Spleen (tissue), 11 donors: ENCODE data around the gene PEAR1. TPM values are rescaled to one million over a fixed set of nuclear protein-coding genes. Genes with fewer than 3 reads are reported as not detected.

ENCODE experiments used
- DNase-seq: peaks from one replicate; pipeline ENCODE4 v3.0.0-alpha.2; 2020
- H3K27ac ChIP-seq, 8 donors: fragments of 200-600 bp; sonication (generic) in 7 of 8; 1 replicate in 4 of 8; 2 replicates in 4 of 8; pipeline versions ENCODE4 v1.5.0 to v1.8.0; 2016 to 2021; ENCODE audit warnings: inconsistent platforms in 4 of 8, mild to moderate bottlenecking in 4 of 8, moderate library complexity in 1 of 8
- H3K27me3 ChIP-seq, 7 donors: fragments of 200-600 bp; sonication (generic) in 6 of 7; replicated peaks in 1 of 7; 1 replicate in 4 of 7; 2 replicates in 3 of 7; pipeline versions ENCODE4 v1.5.0 to v1.8.0; 2016 to 2021; ENCODE audit warnings: inconsistent platforms in 3 of 7, mild to moderate bottlenecking in 1 of 7
- H3K36me3 ChIP-seq, 6 donors: fragments of 200-600 bp; sonication (generic) in 5 of 6; 1 replicate in 4 of 6; 2 replicates in 2 of 6; pipeline versions ENCODE4 v1.5.0 to v1.8.0; 2016 to 2021; ENCODE audit warnings: inconsistent platforms in 2 of 6
- H3K4me1 ChIP-seq, 6 donors: fragments of 200-600 bp; sonication (generic) in 5 of 6; 1 replicate in 3 of 6; 2 replicates in 3 of 6; pipeline versions ENCODE4 v1.5.0 to v1.8.0; 2016 to 2021; ENCODE audit warnings: inconsistent platforms in 3 of 6
- H3K4me3 ChIP-seq, 8 donors: fragments of 200-600 bp; sonication (generic) in 7 of 8; 1 replicate in 4 of 8; 2 replicates in 4 of 8; pipeline versions ENCODE4 v1.5.0 to v1.8.0; 2016 to 2021; ENCODE audit warnings: inconsistent platforms in 4 of 8, mild to moderate bottlenecking in 4 of 8, moderate library complexity in 2 of 8
- H3K9me3 ChIP-seq, 8 donors: fragments of 200-600 bp; sonication (generic) in 7 of 8; 1 replicate in 4 of 8; 2 replicates in 4 of 8; pipeline versions ENCODE4 v1.5.0 to v1.8.0; 2016 to 2021; ENCODE audit warnings: inconsistent platforms in 4 of 8
- POLR2A ChIP-seq, 3 donors: fragments of 450-650 bp; IDR thresholded peaks; one replicate each; pipeline ENCODE4 v1.5.1; 2017; ENCODE audit warnings: antibody characterized with exemption in 3 of 3, mild to moderate bottlenecking in 1 of 3
- POLR2AphosphoS5 ChIP-seq, 3 donors: sonication (generic); formaldehyde crosslinking; IDR thresholded peaks; one replicate each; pipeline ENCODE4 v1.5.1; 2017; ENCODE audit warnings: antibody characterized with exemption in 3 of 3
- WGBS, 5 donors: extraction: QIAGEN DNeasy Blood & Tissue Kit in 3 of 5; methylation state at CpG; one replicate each; pipeline versions ENCODE4 v1.1.5 to v1.1.7; 2013 to 2018; 5-methylcytosine and 5-hydroxymethylcytosine counted together
- intact Hi-C: fragments of 100-400 bp; cut with DNase I; formaldehyde crosslinking; loops from one replicate; pipeline ENCODE4 v1.15.0; 2023; ENCODE audit warnings: low total_unique reads
- polyA plus RNA-seq, 3 donors: library from polyadenylated mRNA; stranded (reverse); fragments of 200-250 nt; gene quantifications; one replicate each; pipeline ENCODE4 v1.2.1, GENCODE V29; 2013
- total RNA-seq, 7 donors: library from RNA; depleted of rRNA in 3 of 7; stranded (reverse); fragments of >200 nt in 3 of 7; fragmentation: NEBNext Ultra II Directional in 4 of 7; extraction: Animal tissue kit (Norgen Biotek cat#: 25700) in 4 of 7; gene quantifications; one replicate each; pipeline versions ENCODE4 v1.1.0 to v1.2.1, GENCODE V29; 2016 to 2021
- TF ChIP-seq, protein P1 (sequence below), 11 experiments: fragments of 200-600 bp in 7 of 11; fragments of 450-650 bp in 4 of 11; sonication (generic) in 4 of 11; IDR thresholded peaks in 8 of 11; conservative IDR thresholded peaks in 3 of 11; 1 replicate in 7 of 11; 2 replicates in 4 of 11; pipeline versions ENCODE4 v1.4.0 to v1.8.0; 2016 to 2021; ENCODE audit warnings: antibody characterized with exemption in 11 of 11, inconsistent platforms in 4 of 11, mild to moderate bottlenecking in 1 of 11
- donor health status: healthy with polysubstance abuse.
- donor health status: DM: no; HTN: no; CAD: no; lungs with moderate emphysema.
- donor health status: DM: no; HTN: no; CAD: no.
- donor health status: Bipolar disorder and iron deficiency.
- donor health status: healthy.
- donor health status: DM: no; HTN: no; CAD: no.
- donor health status: DM: yes; HTN: yes; CAD: no.

The PEAR1 gene
- total and polyA plus RNA-seq, 10 donors: 1.4 to 28.3 (median 20.2) TPM

DNA sequence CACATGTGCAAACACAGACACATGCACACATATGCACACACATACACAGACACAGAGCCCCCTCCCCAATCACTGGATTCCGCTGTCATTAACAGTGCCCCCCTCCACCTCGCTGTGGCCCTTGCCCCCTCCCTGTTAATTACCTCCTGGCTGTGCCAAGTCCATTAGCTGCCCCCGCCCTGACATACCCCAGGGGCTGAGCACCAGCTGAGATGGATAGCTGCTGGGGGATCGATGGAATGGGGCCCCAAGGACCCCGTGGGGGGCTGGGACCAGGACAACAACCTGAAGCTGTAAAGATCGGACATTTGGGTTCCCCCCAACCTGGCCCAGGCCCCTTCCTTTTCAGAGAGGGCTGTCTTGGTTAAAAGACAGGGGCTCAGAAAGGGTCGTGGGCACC, 9.6 kb upstream of the PEAR1 start:
- DNase-seq: no peak
- no peak overlapping the region for H3K4me3 ChIP-seq
- TF ChIP-seq POLR2A (IDR thresholded peaks at IDR 0.05): no peak
- TF ChIP-seq POLR2AphosphoS5 (IDR thresholded peaks at IDR 0.05): no peak
- TF ChIP-seq, protein P1, sequence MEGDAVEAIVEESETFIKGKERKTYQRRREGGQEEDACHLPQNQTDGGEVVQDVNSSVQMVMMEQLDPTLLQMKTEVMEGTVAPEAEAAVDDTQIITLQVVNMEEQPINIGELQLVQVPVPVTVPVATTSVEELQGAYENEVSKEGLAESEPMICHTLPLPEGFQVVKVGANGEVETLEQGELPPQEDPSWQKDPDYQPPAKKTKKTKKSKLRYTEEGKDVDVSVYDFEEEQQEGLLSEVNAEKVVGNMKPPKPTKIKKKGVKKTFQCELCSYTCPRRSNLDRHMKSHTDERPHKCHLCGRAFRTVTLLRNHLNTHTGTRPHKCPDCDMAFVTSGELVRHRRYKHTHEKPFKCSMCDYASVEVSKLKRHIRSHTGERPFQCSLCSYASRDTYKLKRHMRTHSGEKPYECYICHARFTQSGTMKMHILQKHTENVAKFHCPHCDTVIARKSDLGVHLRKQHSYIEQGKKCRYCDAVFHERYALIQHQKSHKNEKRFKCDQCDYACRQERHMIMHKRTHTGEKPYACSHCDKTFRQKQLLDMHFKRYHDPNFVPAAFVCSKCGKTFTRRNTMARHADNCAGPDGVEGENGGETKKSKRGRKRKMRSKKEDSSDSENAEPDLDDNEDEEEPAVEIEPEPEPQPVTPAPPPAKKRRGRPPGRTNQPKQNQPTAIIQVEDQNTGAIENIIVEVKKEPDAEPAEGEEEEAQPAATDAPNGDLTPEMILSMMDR (IDR thresholded peaks at IDR 0.05 in 8 of 11, conservative IDR thresholded peaks at IDR 0.05 in 3 of 11): no peak
- peaks cover 0 to 94% (median 0%) of the 10 kb centered on the region in 7 donors for H3K27me3 ChIP-seq
- no peaks in the 10 kb centered on the region for H3K36me3 ChIP-seq
- WGBS, 5 donors: 42 to 74% (median 70%) methylated on average over 7 of the region's 7 CpGs
- no peak overlapping the region for H3K27ac ChIP-seq
- H3K4me1 ChIP-seq: no peaks in the 10 kb centered on the region
- H3K9me3 ChIP-seq: no peaks in the 10 kb centered on the region
- intact Hi-C loops: loop anchor here (10.0 kb wide), 1 partner anchor 159 kb away; the partner anchor contains the start of genes ISG20L2 and METTL25B

GRCh38 chr1:156884560-156885184, 8.8 kb upstream of the PEAR1 start:
- no peaks in the 10 kb centered on the region for H3K4me1 ChIP-seq
- no peaks in the 10 kb centered on the region for H3K36me3 ChIP-seq
- H3K27me3 ChIP-seq: peaks cover 0 to 90% (median 0%) of the 10 kb centered on the region in 7 donors
- WGBS, 5 donors: 73 to 82% (median 76%) methylated on average over 8 to 10 of the region's 10 CpGs
- intact Hi-C loops: loop anchor here (10.0 kb wide), 1 partner anchor 160 kb away; the partner anchor contains the start of genes ISG20L2 and METTL25B
- TF ChIP-seq POLR2A (IDR thresholded peaks at IDR 0.05) (no peak), POLR2AphosphoS5 (IDR thresholded peaks at IDR 0.05) (no peak)
- TF ChIP-seq, protein P1 (IDR thresholded peaks at IDR 0.05 in 8 of 11, conservative IDR thresholded peaks at IDR 0.05 in 3 of 11): no peak
- no peak overlapping the region for H3K27ac ChIP-seq
- no peak overlapping the region for H3K4me3 ChIP-seq
- no peaks in the 10 kb centered on the region for H3K9me3 ChIP-seq
- DNase-seq: no peak

GRCh38 chr1:156885314-156885713, 8.2 kb upstream of the PEAR1 start:
- H3K4me1 ChIP-seq: peaks cover 0 to 6% (median 0%) of the 10 kb centered on the region in 6 donors
- no peak overlapping the region for H3K27ac ChIP-seq
- intact Hi-C loops: loop anchor here (10.0 kb wide), 1 partner anchor 161 kb away; the partner anchor contains the start of genes ISG20L2 and METTL25B
- H3K27me3 ChIP-seq: peaks cover 0 to 90% (median 0%) of the 10 kb centered on the region in 7 donors
- H3K36me3 ChIP-seq: no peaks in the 10 kb centered on the region
- no peak for DNase-seq
- TF ChIP-seq, protein P1 (IDR thresholded peaks at IDR 0.05 in 8 of 11, conservative IDR thresholded peaks at IDR 0.05 in 3 of 11): no peak
- no peak for TF ChIP-seq POLR2A (IDR thresholded peaks at IDR 0.05)
- TF ChIP-seq POLR2AphosphoS5 (IDR thresholded peaks at IDR 0.05): no peak
- H3K9me3 ChIP-seq: no peaks in the 10 kb centered on the region
- WGBS, 5 donors: 30 to 52% (median 42%) methylated on average over 1 of the region's 1 CpG
- no peak overlapping the region for H3K4me3 ChIP-seq

DNA sequence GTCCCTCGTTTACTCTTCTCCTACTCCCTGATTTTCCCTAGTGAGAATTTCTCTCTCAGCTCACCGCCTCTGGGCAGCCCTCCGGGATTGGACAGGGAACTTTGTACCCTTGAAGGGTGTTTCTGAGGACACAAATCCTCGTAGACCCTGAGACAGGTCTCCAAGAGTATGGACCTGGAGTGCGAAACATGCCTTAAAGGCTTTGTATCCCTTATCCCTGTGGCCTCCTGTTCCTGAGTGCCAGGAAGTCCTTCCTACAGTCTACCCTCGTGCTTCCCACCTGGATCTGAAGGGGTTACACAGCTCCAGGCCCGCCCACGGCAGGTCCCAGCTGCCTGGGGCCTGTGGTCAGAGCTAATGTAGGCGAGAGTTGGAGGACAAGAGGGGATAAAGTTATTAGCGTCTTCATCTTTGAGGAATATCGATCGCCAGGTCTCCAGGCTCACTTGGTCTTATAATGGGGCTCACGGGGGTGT, 7.6 kb upstream of the PEAR1 start:
- no peaks in the 10 kb centered on the region for H3K9me3 ChIP-seq
- no peaks in the 10 kb centered on the region for H3K36me3 ChIP-seq
- H3K27me3 ChIP-seq: peaks cover 0 to 90% (median 0%) of the 10 kb centered on the region in 7 donors
- H3K4me1 ChIP-seq: peaks cover 0 to 8% (median 0%) of the 10 kb centered on the region in 6 donors
- WGBS, 5 donors: 73 to 83% (median 77%) methylated on average over 13 of the region's 13 CpGs
- H3K27ac ChIP-seq: no peak overlapping the region
- H3K4me3 ChIP-seq: no peak overlapping the region
- DNase-seq: no peak
- TF ChIP-seq POLR2AphosphoS5 (IDR thresholded peaks at IDR 0.05) (no peak), POLR2A (IDR thresholded peaks at IDR 0.05) (no peak)
- TF ChIP-seq, protein P1 (IDR thresholded peaks at IDR 0.05 in 8 of 11, conservative IDR thresholded peaks at IDR 0.05 in 3 of 11): no peak
- intact Hi-C loops: loop anchor here (10.0 kb wide), 1 partner anchor 161 kb away; the partner anchor contains the start of genes ISG20L2 and METTL25B
